Renal cortical epithelial cell (primary cell): ENCODE measurements around the gene CTAGE9. TPM values are rescaled to one million over a fixed set of nuclear protein-coding genes. Genes with fewer than 3 reads are reported as not detected.
"Not testable (repeated sequence)": the region's sequence is repeated elsewhere in the genome, so short reads cannot be mapped to it uniquely, and the experiment has no call there.

ENCODE experiments used
- DNase-seq: peaks from one replicate; pipeline ENCODE4 v3.0.0-alpha.2; 2011; ENCODE audit warnings: low read depth
- total RNA-seq: library from RNA; depleted of rRNA; stranded (reverse); fragments of >200 nt; gene quantifications from 2 replicates; pipeline ENCODE4 v1.2.3, GENCODE V29; 2014

Gene CTAGE9
- total RNA-seq, 1 donor from 2014 or later = not detected

- DNase-seq = peak; percentile 38
These were observed 17.6 kb upstream of the CTAGE9 start for GRCh38 chr6:131728296-131728939.

GRCh38 chr6:131727868-131728267 lies 17.1 kb upstream of the CTAGE9 start:
- no peak for DNase-seq

GRCh38 chr6:131727467-131727866 lies 16.6 kb upstream of the CTAGE9 start:
- no peak for DNase-seq

- peak; percentile 59 for DNase-seq
These were observed 13.3 kb upstream of the CTAGE9 start for GRCh38 chr6:131724114-131724513.

GRCh38 chr6:131721161-131721560 lies 10.3 kb upstream of the CTAGE9 start:
- peak; percentile 99 for DNase-seq

GRCh38 chr6:131717836-131718542 lies 7.2 kb upstream of the CTAGE9 start:
- peak; percentile 74 for DNase-seq

GRCh38 chr6:131715567-131715966 lies 4.8 kb upstream of the CTAGE9 start:
- not testable (repeated sequence) for DNase-seq

GRCh38 chr6:131703905-131704304 lies 6.9 kb downstream of the CTAGE9 start:
- DNase-seq = not testable (repeated sequence)

- DNase-seq = not testable (repeated sequence)
These were observed 10.0 kb downstream of the CTAGE9 start for GRCh38 chr6:131700851-131701250.

- no peak for DNase-seq
These were observed 13.9 kb downstream of the CTAGE9 start for GRCh38 chr6:131696956-131697355.

- peak; percentile 56 for DNase-seq
These were observed 15.9 kb downstream of the CTAGE9 start for GRCh38 chr6:131694832-131695426.

GRCh38 chr6:131693384-131693783 lies 17.4 kb downstream of the CTAGE9 start:
- DNase-seq = no peak

- no peak for DNase-seq
These were observed 18.2 kb downstream of the CTAGE9 start for GRCh38 chr6:131692589-131692988.

GRCh38 chr6:131692031-131692430 lies 18.8 kb downstream of the CTAGE9 start:
- no peak for DNase-seq

- peak; percentile 73 for DNase-seq
These were observed 22.5 kb downstream of the CTAGE9 start for GRCh38 chr6:131688286-131688685.

GRCh38 chr6:131687022-131687421 lies 23.8 kb downstream of the CTAGE9 start:
- DNase-seq = no peak

GRCh38 chr6:131685266-131685780 lies 25.5 kb downstream of the CTAGE9 start:
- no peak for DNase-seq

GRCh38 chr6:131683479-131683878 lies 27.3 kb downstream of the CTAGE9 start:
- no peak for DNase-seq

- DNase-seq = no peak
These were observed 28.4 kb downstream of the CTAGE9 start for GRCh38 chr6:131682442-131682841.

GRCh38 chr6:131681585-131681984 lies 29.2 kb downstream of the CTAGE9 start:
- DNase-seq = no peak

GRCh38 chr6:131680868-131681267 lies 29.9 kb downstream of the CTAGE9 start:
- no peak for DNase-seq

- DNase-seq = no peak
These were observed 32.4 kb downstream of the CTAGE9 start for GRCh38 chr6:131678442-131678841.

GRCh38 chr6:131673184-131673583 lies 37.6 kb downstream of the CTAGE9 start:
- no peak for DNase-seq
